ENCODE measurements around the gene HIPK2. TPM values are rescaled to one million over a fixed set of nuclear protein-coding genes. Genes with fewer than 3 reads are reported as not detected.

The HIPK2 gene
- total RNA-seq, 1 experiment from 2014 or later = 8.6 TPM

GRCh38 chr7:139726485-139726869 lies 51.3 kb downstream of the HIPK2 start:
- Histone ChIP-seq H3K36me3 (replicated peaks; ENCODE audit: control insufficient read depth, insufficient read depth, low read length) (no peaks in the 10 kb centered on the region), H3K27me3 (ENCODE audit: control insufficient read depth, insufficient read depth, low read length) (no peaks in the 10 kb centered on the region), H3K4me3 (ENCODE audit: insufficient read depth, low read depth, low read length) (no peak overlapping the region)
- DNase-seq = no peak

GRCh38 chr7:139725858-139726484 lies 51.8 kb downstream of the HIPK2 start:
- no peak for DNase-seq
- Histone ChIP-seq H3K4me3 (ENCODE audit: insufficient read depth, low read depth, low read length) (no peak overlapping the region), H3K36me3 (replicated peaks; ENCODE audit: control insufficient read depth, insufficient read depth, low read length) (no peaks in the 10 kb centered on the region), H3K27me3 (ENCODE audit: control insufficient read depth, insufficient read depth, low read length) (no peaks in the 10 kb centered on the region)

GRCh38 chr7:139725077-139725476 lies 52.7 kb downstream of the HIPK2 start:
- no peaks in the 10 kb centered on the region for H3K36me3 ChIP-seq (replicated peaks; ENCODE audit: control insufficient read depth, insufficient read depth, low read length)
- no peaks in the 10 kb centered on the region for H3K27me3 ChIP-seq (ENCODE audit: control insufficient read depth, insufficient read depth, low read length)
- no peak for DNase-seq
- no peak overlapping the region for H3K4me3 ChIP-seq (ENCODE audit: insufficient read depth, low read depth, low read length)

- DNase-seq = no peak
- Histone ChIP-seq H3K36me3 (replicated peaks; ENCODE audit: control insufficient read depth, insufficient read depth, low read length) (no peaks in the 10 kb centered on the region), H3K27me3 (ENCODE audit: control insufficient read depth, insufficient read depth, low read length) (no peaks in the 10 kb centered on the region), H3K4me3 (ENCODE audit: insufficient read depth, low read depth, low read length) (no peak overlapping the region)
Observed at GRCh38 chr7:139722604-139723003, 55.2 kb downstream of the HIPK2 start.

DNA sequence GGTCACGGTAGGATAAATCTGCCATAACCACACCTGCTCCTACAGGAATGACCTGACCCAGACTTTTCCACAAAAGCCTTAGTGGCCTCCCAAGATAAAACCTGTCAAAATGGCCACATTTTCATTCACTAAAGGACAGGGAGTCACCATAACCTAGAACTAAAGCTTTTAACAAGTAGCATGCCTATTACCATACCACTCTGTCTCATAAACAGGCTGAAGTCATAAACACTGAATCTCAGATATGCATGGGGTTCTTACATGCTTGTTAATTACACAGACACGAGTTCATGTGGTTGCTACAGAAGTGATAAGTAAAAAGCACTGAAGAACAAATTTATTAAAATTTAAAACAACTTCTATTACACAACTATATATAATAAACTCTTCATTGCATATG lies 56.0 kb downstream of the HIPK2 start:
- no peak overlapping the region for H3K4me3 ChIP-seq (ENCODE audit: insufficient read depth, low read depth, low read length)
- no peak for DNase-seq
- no peaks in the 10 kb centered on the region for H3K36me3 ChIP-seq (replicated peaks; ENCODE audit: control insufficient read depth, insufficient read depth, low read length)
- H3K27me3 ChIP-seq (ENCODE audit: control insufficient read depth, insufficient read depth, low read length) = no peaks in the 10 kb centered on the region

GRCh38 chr7:139721417-139721816 lies 56.4 kb downstream of the HIPK2 start:
- no peaks in the 10 kb centered on the region for H3K27me3 ChIP-seq (ENCODE audit: control insufficient read depth, insufficient read depth, low read length)
- no peak for DNase-seq
- no peaks in the 10 kb centered on the region for H3K36me3 ChIP-seq (replicated peaks; ENCODE audit: control insufficient read depth, insufficient read depth, low read length)
- H3K4me3 ChIP-seq (ENCODE audit: insufficient read depth, low read depth, low read length) = no peak overlapping the region

DNA sequence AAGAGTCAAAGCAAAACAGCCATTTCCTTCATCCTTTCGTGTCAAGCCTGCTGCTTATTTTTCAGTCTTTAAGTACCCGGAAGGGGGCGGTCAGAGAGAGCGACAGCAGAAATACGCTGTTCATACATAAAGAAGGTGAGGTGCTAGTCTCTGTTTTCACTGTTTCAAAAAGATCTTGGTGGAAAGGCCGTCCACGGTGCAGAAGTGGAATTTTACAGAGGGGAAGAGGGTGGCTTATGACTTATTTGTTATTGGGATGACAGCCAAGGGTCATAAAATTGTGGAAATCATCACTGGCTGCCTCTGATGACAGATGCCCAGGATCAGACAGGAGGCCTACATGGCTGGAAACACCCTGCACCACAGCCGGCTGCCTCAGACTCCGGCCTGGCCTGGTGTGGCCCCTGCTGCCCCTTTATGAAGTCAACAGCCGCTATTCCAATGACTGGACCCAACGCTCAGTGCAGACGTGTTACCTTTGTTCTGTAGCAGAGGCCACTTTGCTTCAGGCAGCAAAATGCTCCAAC lies 57.0 kb downstream of the HIPK2 start:
- no peaks in the 10 kb centered on the region for H3K27me3 ChIP-seq (ENCODE audit: control insufficient read depth, insufficient read depth, low read length)
- H3K36me3 ChIP-seq (replicated peaks; ENCODE audit: control insufficient read depth, insufficient read depth, low read length) = no peaks in the 10 kb centered on the region; the same call in 1 of the 2 replicates
- no peak overlapping the region for H3K4me3 ChIP-seq (ENCODE audit: insufficient read depth, low read depth, low read length)
- no peak for DNase-seq

- no peak for DNase-seq
- Histone ChIP-seq H3K36me3 (replicated peaks; ENCODE audit: control insufficient read depth, insufficient read depth, low read length) (peaks cover 2% of the 10 kb centered on the region; the same call in 1 of the 2 replicates), H3K27me3 (ENCODE audit: control insufficient read depth, insufficient read depth, low read length) (no peaks in the 10 kb centered on the region), H3K4me3 (ENCODE audit: insufficient read depth, low read depth, low read length) (no peak overlapping the region)
Observed at GRCh38 chr7:139720186-139720585, 57.6 kb downstream of the HIPK2 start.

GRCh38 chr7:139718859-139719258 lies 58.9 kb downstream of the HIPK2 start:
- Histone ChIP-seq H3K4me3 (ENCODE audit: insufficient read depth, low read depth, low read length) (no peak overlapping the region), H3K27me3 (ENCODE audit: control insufficient read depth, insufficient read depth, low read length) (no peaks in the 10 kb centered on the region), H3K36me3 (replicated peaks; ENCODE audit: control insufficient read depth, insufficient read depth, low read length) (peaks cover 2% of the 10 kb centered on the region)
- no peak for DNase-seq

- DNase-seq = no peak
- H3K4me3 ChIP-seq (ENCODE audit: insufficient read depth, low read depth, low read length) = no peak overlapping the region
- H3K36me3 ChIP-seq (replicated peaks; ENCODE audit: control insufficient read depth, insufficient read depth, low read length) = peaks cover 2% of the 10 kb centered on the region
- no peaks in the 10 kb centered on the region for H3K27me3 ChIP-seq (ENCODE audit: control insufficient read depth, insufficient read depth, low read length)
Observed at GRCh38 chr7:139718141-139718540, 59.7 kb downstream of the HIPK2 start.

DNA sequence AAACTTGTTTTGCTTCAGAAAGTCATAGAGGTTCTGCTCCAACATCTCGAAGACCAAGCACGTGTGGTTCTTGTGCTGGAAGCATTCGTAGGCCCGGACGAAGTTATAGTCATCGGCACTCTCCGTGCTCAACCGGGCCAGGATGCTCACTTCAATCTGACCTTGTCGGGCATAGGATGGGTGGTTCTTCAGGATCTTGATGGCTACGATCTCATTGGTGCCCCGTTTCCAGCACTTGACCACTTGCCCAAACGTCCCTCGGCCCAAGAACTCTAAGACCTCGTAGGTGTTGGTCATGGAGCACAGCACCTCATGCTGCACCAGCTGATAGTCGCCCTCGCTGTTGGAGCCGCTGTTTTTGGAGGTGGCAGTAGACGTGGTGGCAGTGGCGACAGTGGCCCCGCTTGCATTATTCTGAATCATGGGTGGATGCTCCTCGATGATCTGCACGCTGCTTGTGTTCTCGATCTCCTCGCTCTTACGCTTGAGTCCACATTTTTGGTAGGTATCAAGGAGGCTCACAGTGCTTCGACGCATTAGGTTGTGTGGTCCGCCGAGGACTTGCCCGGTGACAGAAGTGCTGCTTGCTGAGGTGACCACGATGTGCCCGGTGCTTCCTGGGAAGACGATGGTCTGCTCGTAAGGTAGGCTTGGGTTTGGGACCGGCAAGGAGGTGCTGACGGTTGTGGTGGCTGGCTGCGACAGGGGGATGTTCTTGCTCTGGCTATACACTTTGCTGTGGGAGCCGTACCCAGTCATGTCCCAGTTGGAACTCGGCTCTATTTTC lies 61.4 kb downstream of the HIPK2 start:
- Histone ChIP-seq H3K36me3 (replicated peaks; ENCODE audit: control insufficient read depth, insufficient read depth, low read length) (peaks cover 2% of the 10 kb centered on the region), H3K4me3 (ENCODE audit: insufficient read depth, low read depth, low read length) (no peak overlapping the region), H3K27me3 (ENCODE audit: control insufficient read depth, insufficient read depth, low read length) (no peaks in the 10 kb centered on the region)
- no peak for DNase-seq

GRCh38 chr7:139715194-139715815 lies 62.5 kb downstream of the HIPK2 start:
- Histone ChIP-seq H3K4me3 (ENCODE audit: insufficient read depth, low read depth, low read length) (no peak overlapping the region), H3K36me3 (replicated peaks; ENCODE audit: control insufficient read depth, insufficient read depth, low read length) (peaks cover 2% of the 10 kb centered on the region), H3K27me3 (ENCODE audit: control insufficient read depth, insufficient read depth, low read length) (no peaks in the 10 kb centered on the region)
- DNase-seq = no peak

DNA sequence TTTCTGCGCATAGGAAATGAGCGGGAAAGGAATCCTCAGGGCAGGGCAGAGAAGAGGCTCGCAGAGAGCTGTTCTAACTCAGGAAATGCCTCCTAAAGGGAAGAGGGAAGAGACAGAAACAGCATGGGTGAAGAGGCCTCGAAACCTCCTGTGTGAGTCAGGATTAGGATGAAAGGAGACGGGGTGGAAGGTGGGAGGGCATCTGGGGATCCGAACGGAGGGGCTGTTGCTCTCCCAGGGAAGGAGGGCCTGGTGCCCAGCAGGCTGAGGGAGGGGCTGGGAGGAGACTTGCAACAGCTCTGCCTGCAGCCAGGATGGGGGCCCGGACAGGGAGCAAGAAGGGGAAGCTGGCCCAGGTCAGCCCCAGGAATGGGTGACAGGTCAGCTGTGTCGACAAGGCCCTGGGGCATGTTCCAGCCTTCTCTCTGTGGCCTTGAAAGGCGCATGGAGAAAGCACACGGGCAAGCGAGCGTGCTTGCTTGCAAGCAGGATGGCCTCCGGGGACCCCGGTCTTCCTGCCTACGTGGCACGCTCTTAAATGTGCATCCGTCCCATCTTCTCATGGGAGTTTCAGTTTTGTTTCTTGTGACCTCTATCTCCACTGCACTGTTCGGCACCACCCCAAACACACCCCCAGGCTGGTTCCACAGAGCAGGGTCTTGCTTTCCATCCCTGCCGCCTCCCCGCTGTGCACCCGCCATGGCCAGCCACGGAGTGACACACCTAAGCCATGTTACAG lies 63.5 kb downstream of the HIPK2 start:
- Histone ChIP-seq H3K27me3 (ENCODE audit: control insufficient read depth, insufficient read depth, low read length) (no peaks in the 10 kb centered on the region), H3K4me3 (ENCODE audit: insufficient read depth, low read depth, low read length) (no peak overlapping the region), H3K36me3 (replicated peaks; ENCODE audit: control insufficient read depth, insufficient read depth, low read length) (peaks cover 2% of the 10 kb centered on the region)
- peak; percentile 71 for DNase-seq

DNA sequence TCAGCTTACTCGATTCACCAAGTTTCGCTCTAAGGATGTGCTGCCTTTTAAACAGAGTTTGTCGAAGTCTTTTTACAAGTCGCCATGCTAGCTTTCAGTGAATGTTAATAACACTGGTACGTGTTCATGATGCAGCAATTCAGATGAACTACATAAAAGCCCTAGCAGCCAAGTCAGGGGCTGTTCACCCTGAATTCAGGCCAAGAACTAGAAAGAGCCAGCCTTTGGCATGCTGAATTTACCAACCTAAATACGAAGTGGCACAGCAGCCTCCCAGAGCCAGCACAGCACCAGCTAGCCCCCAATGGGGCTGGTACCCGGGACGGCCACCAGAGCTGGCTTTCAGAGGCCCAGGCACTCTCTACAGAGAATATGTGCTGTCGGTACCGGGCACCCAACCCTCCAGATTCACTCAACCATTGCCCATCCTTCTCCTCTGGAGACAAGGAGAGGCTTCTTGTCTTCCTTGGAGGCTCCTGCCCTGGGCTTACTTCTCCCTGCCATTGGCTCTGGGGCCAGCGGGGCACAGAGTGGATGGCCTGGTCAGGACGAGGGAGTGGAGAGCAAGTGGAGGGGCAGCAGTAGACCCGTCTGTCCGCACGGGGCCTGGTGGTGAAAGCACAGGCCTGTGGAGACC lies 64.2 kb downstream of the HIPK2 start:
- Histone ChIP-seq H3K4me3 (ENCODE audit: insufficient read depth, low read depth, low read length) (no peak overlapping the region), H3K36me3 (replicated peaks; ENCODE audit: control insufficient read depth, insufficient read depth, low read length) (peaks cover 2% of the 10 kb centered on the region), H3K27me3 (ENCODE audit: control insufficient read depth, insufficient read depth, low read length) (no peaks in the 10 kb centered on the region)
- DNase-seq = no peak
